IMR-90 (cell line): Measurements from ENCODE around the gene CD80.

ENCODE experiments used
- BHLHE40 ChIP-seq: fragments of 150-350 bp; IDR thresholded peaks from 2 replicates; pipeline ENCODE4 v1.6.1; 2016; ENCODE audit warnings: mild to moderate bottlenecking, low read depth, low read length
- CHD1 ChIP-seq: IDR thresholded peaks from 2 replicates; pipeline ENCODE4 v1.6.1; 2012; ENCODE audit warnings: low read depth, low read length, improper control_type of control experiment
- CTCF ChIP-seq: conservative IDR thresholded peaks from 2 replicates; pipeline ENCODE4 v1.5.1; 2012; ENCODE audit warnings: mild to moderate bottlenecking, low read depth, low read length, improper control_type of control experiment
- FOS ChIP-seq: fragments of 150-350 bp; IDR thresholded peaks from 2 replicates; pipeline ENCODE4 v1.6.1; 2016; ENCODE audit warnings: low read depth, low read length
- MAFK ChIP-seq: IDR thresholded peaks from 2 replicates; pipeline ENCODE4 v1.6.1; 2012; ENCODE audit warnings: low read depth, low read length, improper control_type of control experiment
- MAZ ChIP-seq: IDR thresholded peaks from 2 replicates; pipeline ENCODE4 v1.6.1; 2012; ENCODE audit warnings: low read depth, mild to moderate bottlenecking, low read length, improper control_type of control experiment, moderate library complexity, borderline replicate concordance
- MXI1 ChIP-seq: IDR thresholded peaks from 2 replicates; pipeline ENCODE4 v1.6.1; 2012; ENCODE audit warnings: low read depth, mild to moderate bottlenecking, low read length, moderate library complexity, borderline replicate concordance
- NFE2L2 ChIP-seq: fragments of 150-350 bp; IDR thresholded peaks from 2 replicates; pipeline ENCODE4 v1.6.1; 2016; ENCODE audit warnings: low read depth, mild to moderate bottlenecking, low read length
- POLR2A ChIP-seq: IDR thresholded peaks from 2 replicates; pipeline ENCODE4 v1.6.1; 2012; ENCODE audit warnings: mild to moderate bottlenecking, low read depth, low read length
- RAD21 ChIP-seq: IDR thresholded peaks from 2 replicates; pipeline ENCODE4 v1.6.1; 2012; ENCODE audit warnings: low read length, improper control_type of control experiment
- RFX5 ChIP-seq: IDR thresholded peaks from 2 replicates; pipeline ENCODE4 v1.8.0; 2012; ENCODE audit warnings: low read depth, mild to moderate bottlenecking, low read length, moderate library complexity
- SMC3 ChIP-seq: fragments of 150-350 bp; IDR thresholded peaks from 2 replicates; pipeline ENCODE4 v1.6.1; 2016; ENCODE audit warnings: low read depth, mild to moderate bottlenecking, antibody characterized with exemption, low read length, moderate library complexity
- TF ChIP-seq, protein P1 (sequence below): fragments of 150-350 bp; IDR thresholded peaks from 2 replicates; pipeline ENCODE4 v1.6.1; 2017; ENCODE audit warnings: mild to moderate bottlenecking, antibody characterized with exemption, low read length, low read depth
- TF ChIP-seq, protein P2 (sequence below): fragments of 150-350 bp; IDR thresholded peaks from 2 replicates; pipeline ENCODE4 v1.6.1; 2016; ENCODE audit warnings: low read depth, mild to moderate bottlenecking, low read length, moderate library complexity, borderline replicate concordance

GRCh38 chr3:119571230-119571629, 11.8 kb upstream of the CD80 start:
- TF ChIP-seq CTCF = no peak
- TF ChIP-seq POLR2A = no peak
- TF ChIP-seq, protein P1, sequence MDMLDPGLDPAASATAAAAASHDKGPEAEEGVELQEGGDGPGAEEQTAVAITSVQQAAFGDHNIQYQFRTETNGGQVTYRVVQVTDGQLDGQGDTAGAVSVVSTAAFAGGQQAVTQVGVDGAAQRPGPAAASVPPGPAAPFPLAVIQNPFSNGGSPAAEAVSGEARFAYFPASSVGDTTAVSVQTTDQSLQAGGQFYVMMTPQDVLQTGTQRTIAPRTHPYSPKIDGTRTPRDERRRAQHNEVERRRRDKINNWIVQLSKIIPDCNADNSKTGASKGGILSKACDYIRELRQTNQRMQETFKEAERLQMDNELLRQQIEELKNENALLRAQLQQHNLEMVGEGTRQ = no peak
- no peak for TF ChIP-seq MXI1
- no peak for TF ChIP-seq SMC3
- TF ChIP-seq MAZ = no peak
- no peak for TF ChIP-seq MAFK
- TF ChIP-seq RAD21 = no peak
- TF ChIP-seq, protein P2, sequence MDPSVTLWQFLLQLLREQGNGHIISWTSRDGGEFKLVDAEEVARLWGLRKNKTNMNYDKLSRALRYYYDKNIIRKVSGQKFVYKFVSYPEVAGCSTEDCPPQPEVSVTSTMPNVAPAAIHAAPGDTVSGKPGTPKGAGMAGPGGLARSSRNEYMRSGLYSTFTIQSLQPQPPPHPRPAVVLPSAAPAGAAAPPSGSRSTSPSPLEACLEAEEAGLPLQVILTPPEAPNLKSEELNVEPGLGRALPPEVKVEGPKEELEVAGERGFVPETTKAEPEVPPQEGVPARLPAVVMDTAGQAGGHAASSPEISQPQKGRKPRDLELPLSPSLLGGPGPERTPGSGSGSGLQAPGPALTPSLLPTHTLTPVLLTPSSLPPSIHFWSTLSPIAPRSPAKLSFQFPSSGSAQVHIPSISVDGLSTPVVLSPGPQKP = no peak
- no peak for TF ChIP-seq FOS
- TF ChIP-seq RFX5 = no peak
- TF ChIP-seq NFE2L2 = no peak
- TF ChIP-seq CHD1 = no peak
- no peak for TF ChIP-seq BHLHE40
